ENCODE measurements around the gene OR2C1. TPM values are rescaled to one million over a fixed set of nuclear protein-coding genes. Genes with fewer than 3 reads are reported as not detected.
A peak's percentile ranks its signal among the peaks of the same experiment; 100 is the strongest.

Gene OR2C1
- not detected for total RNA-seq

DNA sequence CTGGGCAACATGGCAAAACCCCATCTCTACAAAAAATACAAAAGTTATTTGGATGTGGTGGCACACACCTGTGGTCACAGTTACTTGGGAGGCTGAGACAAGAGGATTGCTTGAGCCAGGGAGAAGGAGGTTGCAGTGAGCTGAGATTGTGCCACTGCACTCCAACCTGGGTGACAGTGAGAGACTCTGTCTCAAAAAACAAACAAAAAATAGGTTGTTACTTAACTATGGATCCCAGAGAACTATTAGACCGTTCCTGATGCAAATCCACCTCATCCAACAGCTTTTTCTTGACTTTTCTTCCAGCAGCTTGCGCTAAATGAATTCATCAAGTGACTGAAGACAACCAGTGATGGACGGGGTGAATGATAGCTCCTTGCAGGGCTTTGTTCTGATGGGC, at the start of gene OR2C1:
OR2C1 (plus strand) TSS at position 301 of the 400 bp plus-strand sequence; CDS start at position 353, 52 bp downstream.
- no peak for DNase-seq
- no peak for ATAC-seq
- H3K4me3 Mint-ChIP-seq = no peak within 1 kb of the TSS
- H3K4me1 Mint-ChIP-seq (ENCODE audit: low read depth) = peaks cover 2% of the 10 kb centered on the region
- H3K36me3 Mint-ChIP-seq (ENCODE audit: insufficient read depth) = peaks cover 5% of the 10 kb centered on the region
- H3K27me3 Mint-ChIP-seq (ENCODE audit: low read depth) = peaks cover 10% of the 10 kb centered on the region
- peaks cover 11% of the 10 kb centered on the region for H3K9me3 Mint-ChIP-seq

DNA sequence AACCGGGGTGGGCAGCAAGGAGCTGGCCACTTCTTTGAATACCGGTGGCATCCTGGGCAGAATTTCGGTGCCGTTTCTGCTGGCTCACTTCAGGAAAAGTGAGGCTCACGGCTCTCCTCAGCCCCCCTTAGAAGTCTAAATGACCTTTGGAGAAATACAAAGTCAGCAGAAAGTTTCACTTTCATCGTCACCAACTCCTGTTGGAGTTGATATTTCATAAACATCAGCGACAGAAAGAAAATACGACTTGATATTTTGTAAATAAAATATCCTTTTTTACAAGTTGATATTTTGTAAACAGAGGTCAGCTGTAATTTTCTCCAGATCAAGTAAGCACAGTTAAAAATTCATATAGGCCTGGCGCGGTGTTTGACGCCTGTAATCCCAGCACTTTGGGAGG, 49.6 kb upstream of the OR2C1 start:
- peaks cover 11% of the 10 kb centered on the region for H3K4me1 Mint-ChIP-seq (ENCODE audit: low read depth)
- no peaks in the 10 kb centered on the region for H3K27me3 Mint-ChIP-seq (ENCODE audit: low read depth)
- peaks cover 26% of the 10 kb centered on the region for H3K9me3 Mint-ChIP-seq
- H3K4me3 Mint-ChIP-seq = peak overlapping the region; percentile 81
- no peak for DNase-seq
- ATAC-seq = no peak
- H3K36me3 Mint-ChIP-seq (ENCODE audit: insufficient read depth) = peaks cover 40% of the 10 kb centered on the region

DNA sequence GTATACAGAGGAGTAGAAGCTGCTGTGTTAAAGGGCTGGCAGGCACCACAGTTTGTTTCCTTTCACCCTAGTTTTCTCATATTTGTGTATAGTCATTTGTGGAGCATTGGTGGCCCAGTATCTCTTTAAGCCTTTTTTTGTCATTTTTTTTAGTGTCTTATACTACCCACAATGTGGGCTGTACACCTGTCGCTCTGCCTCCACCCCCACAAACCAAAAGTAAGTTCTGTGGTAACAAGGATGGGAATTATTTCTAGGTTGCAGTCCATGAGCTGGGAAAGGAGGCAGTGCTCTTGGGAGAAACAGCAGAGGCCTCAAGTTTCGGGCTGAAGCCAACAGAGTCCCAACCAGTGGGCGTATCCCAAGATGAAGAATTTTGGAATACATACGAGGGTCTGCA, 44.2 kb upstream of the OR2C1 start:
- Mint-ChIP-seq H3K36me3 (ENCODE audit: insufficient read depth) (peaks cover 71% of the 10 kb centered on the region), H3K4me3 (no peak overlapping the region), H3K9me3 (peaks cover 57% of the 10 kb centered on the region), H3K4me1 (ENCODE audit: low read depth) (peaks cover 4% of the 10 kb centered on the region), H3K27me3 (ENCODE audit: low read depth) (no peaks in the 10 kb centered on the region)
- DNase-seq = no peak
- ATAC-seq = no peak

DNA sequence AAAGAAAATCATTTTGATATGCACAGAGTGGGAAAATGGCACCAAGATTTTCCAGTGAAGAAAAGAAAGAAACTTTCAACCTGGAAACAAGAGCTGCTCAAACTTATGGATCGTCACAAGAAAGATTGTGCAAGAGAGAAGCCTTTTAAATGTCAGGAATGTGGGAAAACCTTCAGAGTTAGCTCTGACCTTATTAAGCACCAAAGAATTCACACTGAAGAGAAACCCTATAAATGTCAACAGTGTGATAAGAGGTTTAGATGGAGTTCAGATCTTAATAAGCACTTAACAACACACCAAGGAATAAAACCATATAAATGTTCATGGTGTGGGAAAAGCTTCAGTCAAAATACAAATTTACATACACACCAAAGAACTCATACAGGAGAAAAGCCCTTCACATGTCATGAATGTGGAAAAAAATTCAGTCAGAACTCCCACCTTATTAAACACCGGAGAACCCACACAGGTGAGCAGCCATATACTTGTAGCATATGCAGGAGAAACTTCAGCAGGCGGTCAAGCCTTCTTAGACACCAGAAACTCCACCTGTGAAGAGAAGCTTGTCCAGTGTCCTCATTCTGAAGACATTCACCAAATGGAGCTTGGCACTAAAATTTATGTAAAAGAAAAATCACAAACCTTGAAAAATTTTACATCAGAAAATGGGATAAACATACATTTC, 38.2 kb upstream of the OR2C1 start:
- Mint-ChIP-seq H3K9me3 (peaks cover 83% of the 10 kb centered on the region), H3K4me1 (ENCODE audit: low read depth) (no peaks in the 10 kb centered on the region), H3K4me3 (no peak overlapping the region), H3K36me3 (ENCODE audit: insufficient read depth) (peaks cover 71% of the 10 kb centered on the region), H3K27me3 (ENCODE audit: low read depth) (no peaks in the 10 kb centered on the region)
- DNase-seq = no peak
- ATAC-seq = no peak

DNA sequence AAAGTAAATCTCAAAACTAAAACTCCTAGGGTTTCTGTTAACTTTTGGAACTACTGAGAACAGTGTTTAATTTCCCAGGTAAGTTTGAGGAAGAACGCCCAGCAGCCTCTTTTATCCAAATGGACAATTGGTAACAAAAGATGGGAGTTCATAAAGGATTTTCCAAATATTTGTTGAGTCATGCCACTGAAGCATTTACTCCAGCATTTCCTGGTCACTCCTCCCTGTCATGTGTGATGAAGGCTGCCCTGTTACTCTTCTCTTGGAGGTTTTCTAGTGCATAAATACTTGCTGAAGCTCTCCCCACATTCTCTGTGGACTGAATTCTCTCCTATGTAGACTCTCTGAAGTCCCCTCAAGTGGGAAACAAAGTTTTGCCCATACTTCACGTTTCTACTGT, 33.9 kb upstream of the OR2C1 start:
- Mint-ChIP-seq H3K4me1 (ENCODE audit: low read depth) (no peaks in the 10 kb centered on the region), H3K9me3 (peaks cover 60% of the 10 kb centered on the region), H3K27me3 (ENCODE audit: low read depth) (no peaks in the 10 kb centered on the region), H3K4me3 (no peak overlapping the region), H3K36me3 (ENCODE audit: insufficient read depth) (peaks cover 28% of the 10 kb centered on the region)
- ATAC-seq (no peak), DNase-seq (no peak)

GRCh38 chr16:3327514-3327913, 28.2 kb upstream of the OR2C1 start:
- H3K27me3 Mint-ChIP-seq (ENCODE audit: low read depth) = no peaks in the 10 kb centered on the region
- H3K36me3 Mint-ChIP-seq (ENCODE audit: insufficient read depth) = no peaks in the 10 kb centered on the region
- DNase-seq (no peak), ATAC-seq (no peak)
- no peaks in the 10 kb centered on the region for H3K4me1 Mint-ChIP-seq (ENCODE audit: low read depth)
- H3K4me3 Mint-ChIP-seq = no peak overlapping the region
- H3K9me3 Mint-ChIP-seq = peaks cover 31% of the 10 kb centered on the region

- ATAC-seq = no peak
- Mint-ChIP-seq H3K27me3 (ENCODE audit: low read depth) (no peaks in the 10 kb centered on the region), H3K9me3 (peaks cover 25% of the 10 kb centered on the region), H3K4me1 (ENCODE audit: low read depth) (no peaks in the 10 kb centered on the region), H3K36me3 (ENCODE audit: insufficient read depth) (no peaks in the 10 kb centered on the region), H3K4me3 (no peak overlapping the region)
- DNase-seq = no peak
Observed at GRCh38 chr16:3328104-3328503, 27.6 kb upstream of the OR2C1 start.

DNA sequence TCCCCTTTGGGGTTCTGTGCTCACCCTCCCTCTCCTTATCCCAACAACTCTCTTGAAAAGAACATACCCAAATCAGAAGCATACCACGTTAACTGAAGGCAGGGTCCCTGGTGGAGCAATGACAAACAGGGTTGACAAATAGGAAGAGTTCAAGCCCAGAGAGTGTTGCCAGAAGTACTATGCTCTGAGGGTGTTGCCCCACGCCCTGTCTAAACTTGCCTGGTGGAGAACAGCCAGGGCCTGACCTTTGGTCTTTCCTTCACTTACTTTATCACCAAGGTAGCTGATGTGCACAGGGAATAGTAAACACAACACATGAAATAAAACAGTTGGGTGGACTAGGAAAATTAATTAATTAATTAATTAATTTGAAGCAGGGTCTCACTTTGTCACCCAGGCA, 27.0 kb upstream of the OR2C1 start:
- no peak for DNase-seq
- H3K4me3 Mint-ChIP-seq = no peak overlapping the region
- no peak for ATAC-seq
- no peaks in the 10 kb centered on the region for H3K4me1 Mint-ChIP-seq (ENCODE audit: low read depth)
- peaks cover 22% of the 10 kb centered on the region for H3K9me3 Mint-ChIP-seq
- peaks cover 2% of the 10 kb centered on the region for H3K36me3 Mint-ChIP-seq (ENCODE audit: insufficient read depth)
- no peaks in the 10 kb centered on the region for H3K27me3 Mint-ChIP-seq (ENCODE audit: low read depth)

DNA sequence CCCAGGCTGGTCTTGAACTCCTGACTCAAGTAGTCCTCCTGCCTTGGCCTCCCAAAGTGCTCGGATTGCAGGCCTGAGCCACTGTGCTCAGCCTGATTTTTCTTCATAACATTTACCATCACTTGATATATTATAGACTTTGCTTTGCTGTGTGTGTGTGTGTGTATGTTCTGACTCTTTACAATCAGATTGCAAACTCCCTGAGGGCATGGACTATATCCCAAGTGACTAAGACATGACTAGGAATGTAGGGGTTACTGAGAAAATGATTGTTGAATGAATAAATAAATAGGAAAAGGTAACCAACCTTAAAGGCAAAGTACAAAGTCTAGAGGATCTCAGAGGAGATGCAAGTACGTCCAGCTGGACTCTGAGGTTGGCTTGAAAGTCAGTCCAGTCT, 9.6 kb upstream of the OR2C1 start:
- no peaks in the 10 kb centered on the region for H3K27me3 Mint-ChIP-seq (ENCODE audit: low read depth)

GRCh38 chr16:3347586-3347985, 8.1 kb upstream of the OR2C1 start:
- no peak for DNase-seq

More for the DNA sequence above, 9.6 kb upstream of the OR2C1 start:
- ATAC-seq (no peak), DNase-seq (no peak)
- no peaks in the 10 kb centered on the region for H3K4me1 Mint-ChIP-seq (ENCODE audit: low read depth)
- H3K36me3 Mint-ChIP-seq (ENCODE audit: insufficient read depth) = no peaks in the 10 kb centered on the region
- H3K9me3 Mint-ChIP-seq = no peaks in the 10 kb centered on the region
- no peak overlapping the region for H3K4me3 Mint-ChIP-seq

DNA sequence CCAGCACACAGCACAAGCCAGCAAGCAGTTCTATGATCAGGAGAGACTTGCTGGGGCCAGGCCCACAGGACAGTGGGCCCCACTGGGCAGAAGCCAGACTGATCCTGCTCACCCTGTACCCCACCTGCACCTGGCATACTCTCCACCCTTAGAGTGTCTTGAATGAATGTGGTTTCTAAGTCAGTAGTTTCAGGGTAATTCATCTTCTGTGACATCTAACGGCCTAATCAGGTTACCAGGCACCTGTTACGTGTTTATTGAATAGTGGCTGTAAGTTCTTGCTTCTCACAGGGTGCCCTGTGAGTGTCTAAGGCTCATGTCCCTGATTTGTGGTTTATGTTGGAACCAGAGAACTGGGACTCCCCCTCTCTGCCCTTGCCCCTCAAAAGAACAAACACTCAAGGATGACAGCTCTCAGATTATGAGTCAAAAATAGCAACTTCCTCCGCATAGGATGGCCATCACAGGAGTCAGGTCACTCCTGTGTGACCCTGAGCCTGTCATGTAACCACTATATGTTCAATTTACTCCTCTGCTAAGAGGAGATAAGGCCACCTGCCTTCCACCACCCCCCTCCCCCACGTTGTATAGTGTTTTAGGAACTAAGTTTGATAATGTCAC, 7.0 kb upstream of the OR2C1 start:
- no peak overlapping the region for H3K4me3 Mint-ChIP-seq
- ATAC-seq (no peak), DNase-seq (no peak)
- H3K4me1 Mint-ChIP-seq (ENCODE audit: low read depth) = peaks cover 2% of the 10 kb centered on the region
- H3K27me3 Mint-ChIP-seq (ENCODE audit: low read depth) = no peaks in the 10 kb centered on the region
- no peaks in the 10 kb centered on the region for H3K9me3 Mint-ChIP-seq
- no peaks in the 10 kb centered on the region for H3K36me3 Mint-ChIP-seq (ENCODE audit: insufficient read depth)

More at GRCh38 chr16:3347586-3347985, 8.1 kb upstream of the OR2C1 start:
- Mint-ChIP-seq H3K27me3 (ENCODE audit: low read depth) (no peaks in the 10 kb centered on the region), H3K4me3 (no peak overlapping the region), H3K36me3 (ENCODE audit: insufficient read depth) (no peaks in the 10 kb centered on the region), H3K4me1 (ENCODE audit: low read depth) (no peaks in the 10 kb centered on the region), H3K9me3 (no peaks in the 10 kb centered on the region)
- no peak for ATAC-seq

DNA sequence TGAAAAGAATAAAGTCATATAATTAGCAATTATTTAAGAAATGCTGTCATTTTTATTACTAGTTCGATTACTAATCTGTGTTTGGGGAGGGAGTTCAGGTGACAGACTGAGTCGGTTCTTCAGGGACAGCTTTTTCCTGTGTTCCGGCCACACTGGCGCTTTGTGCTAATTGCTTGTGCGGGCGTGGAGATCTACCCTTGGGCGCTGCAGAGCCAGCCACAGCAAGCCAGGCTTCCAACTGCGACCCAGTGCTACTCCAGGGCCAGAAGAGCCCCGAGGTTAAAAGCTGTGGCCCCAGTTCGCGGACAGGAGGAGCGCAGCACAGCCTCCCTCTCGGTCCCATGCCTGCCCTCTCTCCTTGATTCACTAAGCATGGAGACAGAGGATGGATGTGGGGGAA, 6.5 kb upstream of the OR2C1 start:
- H3K27me3 Mint-ChIP-seq (ENCODE audit: low read depth) = no peaks in the 10 kb centered on the region
- DNase-seq (no peak), ATAC-seq (no peak)
- H3K4me3 Mint-ChIP-seq = no peak overlapping the region
- H3K9me3 Mint-ChIP-seq = no peaks in the 10 kb centered on the region
- peaks cover 2% of the 10 kb centered on the region for H3K4me1 Mint-ChIP-seq (ENCODE audit: low read depth)
- H3K36me3 Mint-ChIP-seq (ENCODE audit: insufficient read depth) = no peaks in the 10 kb centered on the region

GRCh38 chr16:3356118-3356517, 429 bp downstream of the OR2C1 start:
- no peak overlapping the region for H3K4me3 Mint-ChIP-seq
- ATAC-seq (no peak), DNase-seq (no peak)
- H3K9me3 Mint-ChIP-seq = peaks cover 11% of the 10 kb centered on the region
- peaks cover 2% of the 10 kb centered on the region for H3K4me1 Mint-ChIP-seq (ENCODE audit: low read depth)
- H3K27me3 Mint-ChIP-seq (ENCODE audit: low read depth) = peaks cover 14% of the 10 kb centered on the region
- H3K36me3 Mint-ChIP-seq (ENCODE audit: insufficient read depth) = peaks cover 5% of the 10 kb centered on the region

DNA sequence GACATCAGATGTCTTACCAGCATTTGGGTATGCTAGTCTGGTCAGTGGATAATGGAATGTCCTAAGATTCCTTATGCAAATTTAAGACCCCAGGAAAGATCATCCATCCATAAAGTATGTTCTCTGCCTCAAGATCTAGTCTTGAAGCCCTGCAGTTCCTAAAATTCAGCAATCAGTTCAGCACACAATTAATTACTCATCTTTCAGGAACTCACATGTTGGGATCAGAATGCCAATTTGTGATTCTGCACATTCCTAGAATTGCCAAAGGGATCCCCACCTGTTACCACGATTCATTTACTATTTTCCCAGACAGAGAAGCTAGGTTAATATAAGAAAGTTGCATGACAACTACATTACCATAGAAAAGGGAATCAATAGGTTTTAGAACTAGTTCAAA, 3.2 kb downstream of the OR2C1 start:
- peaks cover 5% of the 10 kb centered on the region for H3K36me3 Mint-ChIP-seq (ENCODE audit: insufficient read depth)
- no peaks in the 10 kb centered on the region for H3K4me1 Mint-ChIP-seq (ENCODE audit: low read depth)
- peaks cover 20% of the 10 kb centered on the region for H3K27me3 Mint-ChIP-seq (ENCODE audit: low read depth)
- ATAC-seq = no peak
- no peak for DNase-seq
- no peak overlapping the region for H3K4me3 Mint-ChIP-seq
- peaks cover 19% of the 10 kb centered on the region for H3K9me3 Mint-ChIP-seq

GRCh38 chr16:3362931-3363330, 7.2 kb downstream of the OR2C1 start:
- peaks cover 23% of the 10 kb centered on the region for H3K9me3 Mint-ChIP-seq
- H3K36me3 Mint-ChIP-seq (ENCODE audit: insufficient read depth) = peaks cover 5% of the 10 kb centered on the region
- H3K4me1 Mint-ChIP-seq (ENCODE audit: low read depth) = peaks cover 16% of the 10 kb centered on the region
- H3K4me3 Mint-ChIP-seq = peak overlapping the region; percentile 24
- DNase-seq (no peak), ATAC-seq (no peak)
- peaks cover 19% of the 10 kb centered on the region for H3K27me3 Mint-ChIP-seq (ENCODE audit: low read depth)

Data from activated T-cell treated with anti-CD3 and anti-CD28 coated beads, Interleukin-2, amount 50 U/mL, for 4 hours (primary cell).